HG02642 (cell line): ENCODE results near the gene WDR55.
"Not testable (repeated sequence)": the region's sequence is repeated elsewhere in the genome, so short reads cannot be mapped to it uniquely, and the experiment has no call there.

ENCODE experiments used
- ATAC-seq: cut with Tn5 transposase; IDR thresholded peaks from one replicate; pipeline ENCODE4 v1.9.1; 2021; ENCODE audit warnings: mild to moderate bottlenecking; ENCODE audit not compliant: unreplicated experiment, poor library complexity

Gene WDR55

GRCh38 chr5:140642718-140643117 lies 22.0 kb upstream of the WDR55 start:
- ATAC-seq: no peak

- ATAC-seq: no peak
Measured at GRCh38 chr5:140647042-140647419, 17.7 kb upstream of the WDR55 start.

- no peak for ATAC-seq
Measured at GRCh38 chr5:140658870-140659269, 5.8 kb upstream of the WDR55 start.

GRCh38 chr5:140660371-140660770 lies 4.3 kb upstream of the WDR55 start:
- not testable (repeated sequence) for ATAC-seq

GRCh38 chr5:140664030-140664358 lies 710 bp upstream of the WDR55 start:
- no peak for ATAC-seq

- ATAC-seq: not testable (repeated sequence)
Measured at GRCh38 chr5:140671035-140671434, 6.3 kb downstream of the WDR55 start.

- no peak for ATAC-seq
Measured at GRCh38 chr5:140671472-140672125, 6.9 kb downstream of the WDR55 start.

GRCh38 chr5:140672455-140673186 lies 7.9 kb downstream of the WDR55 start:
- ATAC-seq: no peak

- no peak for ATAC-seq
Measured at GRCh38 chr5:140673187-140673976, 8.7 kb downstream of the WDR55 start, which contains the start of gene DND1. DND1 (minus strand) TSS chr5:140673576; CDS start chr5:140673542, 34 bp downstream.

GRCh38 chr5:140674211-140674610 lies 9.5 kb downstream of the WDR55 start:
- ATAC-seq: no peak

- ATAC-seq: no peak
Measured at GRCh38 chr5:140674629-140675028, 9.9 kb downstream of the WDR55 start.

- peak; percentile 49 for ATAC-seq
Measured at GRCh38 chr5:140677947-140678346, 13.2 kb downstream of the WDR55 start.

GRCh38 chr5:140678993-140679392 lies 14.3 kb downstream of the WDR55 start:
- no peak for ATAC-seq

GRCh38 chr5:140690376-140690932 lies 25.8 kb downstream of the WDR55 start:
- ATAC-seq: peak; percentile 2

GRCh38 chr5:140690941-140691924 lies 26.5 kb downstream of the WDR55 start, which contains the start of the genes HARS1 and HARS2:
HARS1 (minus strand) TSS chr5:140691370; CDS start chr5:140691304, 66 bp downstream.
HARS2 (plus strand) TSS chr5:140691455; CDS start chr5:140691649, 194 bp downstream.
- peak; percentile 97 for ATAC-seq

- ATAC-seq: no peak
Measured at GRCh38 chr5:140694276-140694675, 29.6 kb downstream of the WDR55 start.

- no peak for ATAC-seq
Measured at GRCh38 chr5:140696891-140697492, 32.3 kb downstream of the WDR55 start.

GRCh38 chr5:140700177-140701144 lies 35.8 kb downstream of the WDR55 start, which contains the start of gene ZMAT2:
ZMAT2 (plus strand) TSS chr5:140700447; CDS start chr5:140700461, 14 bp downstream.
- peak; percentile 96 for ATAC-seq
